ENCODE results near the gene APLF.

DNA sequence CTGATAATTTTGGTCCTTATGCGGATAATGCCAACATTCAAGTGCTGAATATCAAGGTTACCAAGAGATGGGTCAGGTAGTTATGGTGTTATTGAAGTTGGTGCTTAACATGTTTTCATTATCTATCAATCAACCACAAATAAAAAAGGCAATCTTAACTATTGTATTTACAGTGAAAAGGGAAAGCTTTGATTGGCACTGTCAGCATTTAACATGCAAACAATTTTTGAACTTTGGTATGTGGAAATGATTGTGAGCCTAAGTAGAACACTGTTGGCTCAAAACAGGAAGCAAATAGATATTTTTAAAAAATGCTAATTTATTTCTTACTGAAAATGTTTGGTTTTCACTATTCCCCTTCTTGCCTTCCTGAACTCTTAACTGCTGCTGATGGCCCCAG is 21.9 kb downstream of the APLF start:
- TF ChIP-seq, protein P1, sequence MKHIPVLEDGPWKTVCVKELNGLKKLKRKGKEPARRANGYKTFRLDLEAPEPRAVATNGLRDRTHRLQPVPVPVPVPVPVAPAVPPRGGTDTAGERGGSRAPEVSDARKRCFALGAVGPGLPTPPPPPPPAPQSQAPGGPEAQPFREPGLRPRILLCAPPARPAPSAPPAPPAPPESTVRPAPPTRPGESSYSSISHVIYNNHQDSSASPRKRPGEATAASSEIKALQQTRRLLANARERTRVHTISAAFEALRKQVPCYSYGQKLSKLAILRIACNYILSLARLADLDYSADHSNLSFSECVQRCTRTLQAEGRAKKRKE (CRISPR knock-in tag; IDR thresholded peaks at IDR 0.05; ENCODE audit: low read depth): no peak
- TF ChIP-seq POLR2AphosphoS2 (conservative IDR thresholded peaks at IDR 0.05; ENCODE audit: low read length) (no peak), SMC3 (IDR thresholded peaks at IDR 0.05) (no peak)

Data from A549 (cell line).